GM12892 (cell line): ENCODE data around the gene NRCAM.

Source experiments
- POLR2A ChIP-seq: IDR thresholded peaks from 2 replicates; pipeline ENCODE4 v1.6.1; 2011; ENCODE audit warnings: low read depth, low read length, control low read depth
- POLR2AphosphoS5 ChIP-seq: IDR thresholded peaks from 2 replicates; pipeline ENCODE4 v1.6.1; 2011; ENCODE audit warnings: low read depth, low read length, control low read depth
- TAF1 ChIP-seq: IDR thresholded peaks from 2 replicates; pipeline ENCODE4 v1.6.1; 2011; ENCODE audit warnings: low read depth, mild to moderate bottlenecking, control low read depth, low read length, borderline replicate concordance

DNA sequence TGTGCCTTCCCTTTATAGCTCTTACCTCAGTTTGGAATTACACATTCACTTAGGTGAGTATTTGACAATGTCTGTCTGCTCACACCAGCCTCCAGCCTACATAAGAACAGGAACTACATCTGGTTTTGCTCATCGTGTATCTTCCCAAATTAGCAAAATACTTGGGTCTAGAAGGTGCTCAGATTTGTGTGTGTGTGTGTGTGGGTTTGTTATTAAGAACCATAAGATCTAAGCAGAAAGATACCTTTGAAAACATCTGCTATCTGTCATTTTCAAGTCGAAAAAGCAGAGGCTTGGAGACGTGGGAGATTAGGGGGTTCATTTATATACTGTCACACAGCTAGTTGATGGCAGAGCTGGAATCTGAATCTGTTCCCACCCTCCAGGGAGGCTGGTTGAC, 311.3 kb downstream of the NRCAM start:
- TF ChIP-seq POLR2AphosphoS5 (no peak), POLR2A (no peak), TAF1 (no peak)
